Natural killer cell treated with Interleukin-12 subunit alpha and Interleukin-12 subunit beta and Interleukin-15 and Interleukin-18, amount 100 ng/mL, for 72 hours (primary cell): Measurements from ENCODE around the gene QSOX2. TPM values are rescaled to one million over a fixed set of nuclear protein-coding genes. Genes with fewer than 3 reads are reported as not detected.
"Not testable (repeated sequence)": the region's sequence is repeated elsewhere in the genome, so short reads cannot be mapped to it uniquely, and the experiment has no call there.

ENCODE experiments used
- ATAC-seq, 2 donors: fragments of 150-1000 bp; cut with Tn5 transposase in 1 of 2; sonication (Bioruptor Pico), chemical (Tn5 transposase) in 1 of 2; 2 replicates each; pipeline ENCODE4 v1.10.0; 2021
- DNase-seq: peaks from one replicate; pipeline ENCODE4 v3.0.0; 2022; ENCODE audit warnings: low spot score
- H3K27ac Mint-ChIP-seq, 2 donors: 1 replicate in 1 of 2; 2 replicates in 1 of 2; pipeline ENCODE4 v1.8.0; 2022; ENCODE audit warnings: mixed read lengths in 2 of 2, mild to moderate bottlenecking in 1 of 2, moderate library complexity in 1 of 2
- H3K27me3 Mint-ChIP-seq, 2 donors: 1 replicate in 1 of 2; 2 replicates in 1 of 2; pipeline ENCODE4 v1.8.0; 2022; ENCODE audit warnings: mixed read lengths in 2 of 2
- H3K36me3 Mint-ChIP-seq: one replicate; pipeline ENCODE4 v1.8.0; 2022; ENCODE audit warnings: mixed read lengths
- H3K4me1 Mint-ChIP-seq, 2 donors: 1 replicate in 1 of 2; 2 replicates in 1 of 2; pipeline ENCODE4 v1.8.0; 2022; ENCODE audit warnings: low read depth in 2 of 2, mixed read lengths in 2 of 2, mild to moderate bottlenecking in 1 of 2
- H3K4me3 Mint-ChIP-seq: one replicate; pipeline ENCODE4 v1.8.0; 2022; ENCODE audit warnings: mixed read lengths
- H3K9me3 Mint-ChIP-seq: 2 replicates; pipeline ENCODE4 v1.8.0; 2022; ENCODE audit warnings: mixed read lengths
- total RNA-seq, 2 donors: library from RNA; stranded (reverse); gene quantifications; one replicate each; pipeline ENCODE4 v1.2.3, GENCODE V29; 2022

QSOX2 gene
- total RNA-seq, 2 donors from 2014 or later, result 16.4 to 27.3 TPM

GRCh38 chr9:136244969-136245218 lies 718 bp downstream of the QSOX2 start:
- Mint-ChIP-seq H3K4me3 (peak overlapping the region; percentile 99), H3K9me3 (no peaks in the 10 kb centered on the region), H3K36me3 (peaks cover 6% of the 10 kb centered on the region), H3K27me3 (no peaks in the 10 kb centered on the region), H3K27ac (peak overlapping the region; percentile 87 to 88), H3K4me1 (peaks cover 30 to 39% of the 10 kb centered on the region in 2 donors)
- DNase-seq (no peak), ATAC-seq (no peak)

GRCh38 chr9:136244122-136244968 lies 1.3 kb downstream of the QSOX2 start:
- peak overlapping the region; percentile 87 to 88 for H3K27ac Mint-ChIP-seq
- H3K27me3 Mint-ChIP-seq, result no peaks in the 10 kb centered on the region
- ATAC-seq (peak; percentile 52 to 55), DNase-seq (peak; percentile 73)
- no peaks in the 10 kb centered on the region for H3K9me3 Mint-ChIP-seq
- H3K4me1 Mint-ChIP-seq, result peaks cover 30 to 42% of the 10 kb centered on the region in 2 donors
- H3K4me3 Mint-ChIP-seq, result peak overlapping the region; percentile 99
- H3K36me3 Mint-ChIP-seq, result peaks cover 6% of the 10 kb centered on the region

GRCh38 chr9:136243631-136244030 lies 2.0 kb downstream of the QSOX2 start:
- H3K27ac Mint-ChIP-seq, result peak overlapping the region; percentile 87 to 88
- peaks cover 30 to 44% of the 10 kb centered on the region in 2 donors for H3K4me1 Mint-ChIP-seq
- peak overlapping the region; percentile 99 for H3K4me3 Mint-ChIP-seq
- ATAC-seq (peak in 1 of 2 donors; percentile 41), DNase-seq (no peak)
- no peaks in the 10 kb centered on the region for H3K9me3 Mint-ChIP-seq
- no peaks in the 10 kb centered on the region for H3K27me3 Mint-ChIP-seq
- peaks cover 6% of the 10 kb centered on the region for H3K36me3 Mint-ChIP-seq

GRCh38 chr9:136242918-136243525 lies 2.6 kb downstream of the QSOX2 start:
- ATAC-seq, result no peak
- Mint-ChIP-seq H3K9me3 (no peaks in the 10 kb centered on the region), H3K36me3 (peaks cover 6% of the 10 kb centered on the region), H3K4me1 (peaks cover 30 to 50% of the 10 kb centered on the region in 2 donors), H3K27me3 (no peaks in the 10 kb centered on the region), H3K4me3 (peak overlapping the region; percentile 99), H3K27ac (peak overlapping the region; percentile 87 to 88)
- no peak for DNase-seq

GRCh38 chr9:136242248-136242647 lies 3.4 kb downstream of the QSOX2 start:
- H3K9me3 Mint-ChIP-seq, result no peaks in the 10 kb centered on the region
- H3K27ac Mint-ChIP-seq, result no peak overlapping the region
- no peaks in the 10 kb centered on the region for H3K27me3 Mint-ChIP-seq
- peaks cover 30 to 51% of the 10 kb centered on the region in 2 donors for H3K4me1 Mint-ChIP-seq
- DNase-seq (no peak), ATAC-seq (no peak)
- H3K4me3 Mint-ChIP-seq, result no peak overlapping the region
- peaks cover 6% of the 10 kb centered on the region for H3K36me3 Mint-ChIP-seq

GRCh38 chr9:136241542-136241941 lies 4.1 kb downstream of the QSOX2 start:
- DNase-seq, result no peak
- Mint-ChIP-seq H3K9me3 (no peaks in the 10 kb centered on the region), H3K4me3 (no peak overlapping the region), H3K27me3 (no peaks in the 10 kb centered on the region), H3K36me3 (peaks cover 6% of the 10 kb centered on the region), H3K4me1 (peaks cover 30 to 51% of the 10 kb centered on the region in 2 donors), H3K27ac (no peak overlapping the region)
- ATAC-seq, result no peak

- H3K27me3 Mint-ChIP-seq, result no peaks in the 10 kb centered on the region
- H3K9me3 Mint-ChIP-seq, result no peaks in the 10 kb centered on the region
- peaks cover 6% of the 10 kb centered on the region for H3K36me3 Mint-ChIP-seq
- no peak for ATAC-seq
- no peak overlapping the region for H3K27ac Mint-ChIP-seq
- H3K4me1 Mint-ChIP-seq, result peaks cover 30 to 50% of the 10 kb centered on the region in 2 donors
- no peak overlapping the region for H3K4me3 Mint-ChIP-seq
- DNase-seq, result no peak
Measured at GRCh38 chr9:136240941-136241340, 4.7 kb downstream of the QSOX2 start.

GRCh38 chr9:136239983-136240330 lies 5.7 kb downstream of the QSOX2 start:
- H3K27me3 Mint-ChIP-seq, result no peaks in the 10 kb centered on the region
- H3K4me1 Mint-ChIP-seq, result peaks cover 28 to 49% of the 10 kb centered on the region in 2 donors
- no peak for DNase-seq
- no peak overlapping the region for H3K4me3 Mint-ChIP-seq
- no peak overlapping the region for H3K27ac Mint-ChIP-seq
- peaks cover 5% of the 10 kb centered on the region for H3K36me3 Mint-ChIP-seq
- no peak for ATAC-seq
- H3K9me3 Mint-ChIP-seq, result no peaks in the 10 kb centered on the region

- Mint-ChIP-seq H3K36me3 (no peaks in the 10 kb centered on the region), H3K4me1 (peaks cover 22 to 45% of the 10 kb centered on the region in 2 donors), H3K27me3 (no peaks in the 10 kb centered on the region), H3K9me3 (no peaks in the 10 kb centered on the region), H3K4me3 (no peak overlapping the region), H3K27ac (no peak overlapping the region)
- DNase-seq (no peak), ATAC-seq (no peak)
Measured at GRCh38 chr9:136239135-136239982, 6.3 kb downstream of the QSOX2 start.

GRCh38 chr9:136238342-136238732 lies 7.3 kb downstream of the QSOX2 start:
- H3K9me3 Mint-ChIP-seq, result no peaks in the 10 kb centered on the region
- no peaks in the 10 kb centered on the region for H3K36me3 Mint-ChIP-seq
- H3K27ac Mint-ChIP-seq, result no peak overlapping the region
- ATAC-seq (no peak), DNase-seq (no peak)
- H3K4me1 Mint-ChIP-seq, result peaks cover 17 to 40% of the 10 kb centered on the region in 2 donors
- no peak overlapping the region for H3K4me3 Mint-ChIP-seq
- no peaks in the 10 kb centered on the region for H3K27me3 Mint-ChIP-seq

- ATAC-seq, result no peak
- H3K36me3 Mint-ChIP-seq, result no peaks in the 10 kb centered on the region
Measured at GRCh38 chr9:136237486-136238341, 7.9 kb downstream of the QSOX2 start.

GRCh38 chr9:136236471-136237410 lies 8.9 kb downstream of the QSOX2 start:
- H3K4me3 Mint-ChIP-seq, H3K36me3 Mint-ChIP-seq, DNase-seq, ATAC-seq, H3K27me3 Mint-ChIP-seq, H3K9me3 Mint-ChIP-seq, H3K27ac Mint-ChIP-seq: not testable (repeated sequence)
- H3K4me1 Mint-ChIP-seq, result peaks cover 22 to 36% of the 10 kb centered on the region in 2 donors

More at GRCh38 chr9:136237486-136238341, 7.9 kb downstream of the QSOX2 start:
- DNase-seq, result no peak
- peaks cover 17 to 36% of the 10 kb centered on the region in 2 donors for H3K4me1 Mint-ChIP-seq
- no peaks in the 10 kb centered on the region for H3K9me3 Mint-ChIP-seq
- no peak overlapping the region for H3K27ac Mint-ChIP-seq
- no peak overlapping the region for H3K4me3 Mint-ChIP-seq
- H3K27me3 Mint-ChIP-seq, result no peaks in the 10 kb centered on the region
